ENCODE data around the gene SPAG17.

SPAG17 gene

DNA sequence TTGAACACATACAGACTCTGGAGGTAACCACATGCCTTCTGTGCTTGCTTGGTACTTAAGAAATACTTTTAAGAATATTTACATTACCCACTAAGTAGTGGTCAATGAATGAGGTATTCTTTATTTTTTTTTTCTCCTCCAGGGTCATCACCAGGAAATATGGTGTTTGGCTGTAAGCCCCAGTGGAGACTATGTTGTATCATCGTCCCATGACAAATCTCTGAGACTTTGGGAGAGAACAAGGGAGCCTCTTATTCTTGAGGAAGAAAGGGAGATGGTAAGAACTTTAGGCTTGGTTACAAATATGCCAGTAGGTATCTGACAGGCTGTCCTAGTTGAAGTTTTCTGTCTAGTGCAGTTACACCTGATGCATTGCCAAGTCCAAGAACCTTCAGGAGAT lies 232.6 kb downstream of the SPAG17 start:
- Histone ChIP-seq H3K9me3 (ENCODE audit: insufficient read depth, low read length) (no peaks in the 10 kb centered on the region), H3K79me2 (ENCODE audit: insufficient read depth, low read length) (no peaks in the 10 kb centered on the region), H3F3A (ENCODE audit: insufficient read depth) (no peaks in the 10 kb centered on the region), H2AFZ (ENCODE audit: low read depth, low read length, severe bottlenecking) (no peak overlapping the region), H3K27ac (ENCODE audit: low read depth, low read length) (no peak overlapping the region), H4K20me1 (ENCODE audit: low read depth, low read length) (no peaks in the 10 kb centered on the region), H3K9me2 (replicated peaks; ENCODE audit: insufficient read depth, low read length) (no peaks in the 10 kb centered on the region), H3K4me3 (ENCODE audit: insufficient read depth, low read length, poor library complexity, severe bottlenecking) (no peak overlapping the region), H3K27me3 (ENCODE audit: low read length) (no peaks in the 10 kb centered on the region), H3K4me2 (ENCODE audit: low read depth, low read length, poor library complexity, severe bottlenecking) (no peak overlapping the region), H3K36me3 (ENCODE audit: low read length) (peaks cover 84% of the 10 kb centered on the region), H3K9ac (ENCODE audit: low read length) (no peak overlapping the region)
- TF ChIP-seq EZH2phosphoT487 (conservative IDR thresholded peaks at IDR 0.05; ENCODE audit: low read length): no peak
- TF ChIP-seq, protein P1, sequence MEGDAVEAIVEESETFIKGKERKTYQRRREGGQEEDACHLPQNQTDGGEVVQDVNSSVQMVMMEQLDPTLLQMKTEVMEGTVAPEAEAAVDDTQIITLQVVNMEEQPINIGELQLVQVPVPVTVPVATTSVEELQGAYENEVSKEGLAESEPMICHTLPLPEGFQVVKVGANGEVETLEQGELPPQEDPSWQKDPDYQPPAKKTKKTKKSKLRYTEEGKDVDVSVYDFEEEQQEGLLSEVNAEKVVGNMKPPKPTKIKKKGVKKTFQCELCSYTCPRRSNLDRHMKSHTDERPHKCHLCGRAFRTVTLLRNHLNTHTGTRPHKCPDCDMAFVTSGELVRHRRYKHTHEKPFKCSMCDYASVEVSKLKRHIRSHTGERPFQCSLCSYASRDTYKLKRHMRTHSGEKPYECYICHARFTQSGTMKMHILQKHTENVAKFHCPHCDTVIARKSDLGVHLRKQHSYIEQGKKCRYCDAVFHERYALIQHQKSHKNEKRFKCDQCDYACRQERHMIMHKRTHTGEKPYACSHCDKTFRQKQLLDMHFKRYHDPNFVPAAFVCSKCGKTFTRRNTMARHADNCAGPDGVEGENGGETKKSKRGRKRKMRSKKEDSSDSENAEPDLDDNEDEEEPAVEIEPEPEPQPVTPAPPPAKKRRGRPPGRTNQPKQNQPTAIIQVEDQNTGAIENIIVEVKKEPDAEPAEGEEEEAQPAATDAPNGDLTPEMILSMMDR (IDR thresholded peaks at IDR 0.05; ENCODE audit: insufficient read depth, low read length, poor library complexity, severe bottlenecking): no peak

DNA sequence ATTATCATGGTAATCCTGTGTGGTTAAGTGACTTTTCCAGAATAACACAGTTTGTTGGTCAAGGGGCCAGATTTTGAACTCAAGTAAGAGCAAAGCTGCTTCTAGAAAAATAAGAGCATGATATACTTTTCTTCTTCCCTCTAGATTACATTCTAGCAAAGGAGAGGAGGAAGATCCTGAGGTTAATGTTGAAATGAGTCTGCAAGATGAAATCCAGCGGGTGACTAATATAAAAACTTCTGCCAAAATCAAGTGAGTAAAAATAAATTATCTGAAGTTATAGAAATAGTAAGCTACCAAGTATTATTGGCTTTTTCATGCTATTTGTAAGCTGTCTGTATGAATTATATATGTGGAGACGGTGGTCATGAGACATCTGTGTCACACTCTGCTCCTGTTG lies 242.7 kb downstream of the SPAG17 start:
- Histone ChIP-seq H3K36me3 (ENCODE audit: low read length) (peaks cover 62% of the 10 kb centered on the region), H3F3A (ENCODE audit: insufficient read depth) (no peaks in the 10 kb centered on the region), H2AFZ (ENCODE audit: low read depth, low read length, severe bottlenecking) (no peak overlapping the region), H3K79me2 (ENCODE audit: insufficient read depth, low read length) (no peaks in the 10 kb centered on the region), H3K27ac (ENCODE audit: low read depth, low read length) (no peak overlapping the region), H4K20me1 (ENCODE audit: low read depth, low read length) (no peaks in the 10 kb centered on the region), H3K27me3 (ENCODE audit: low read length) (no peaks in the 10 kb centered on the region), H3K9ac (ENCODE audit: low read length) (no peak overlapping the region), H3K9me2 (replicated peaks; ENCODE audit: insufficient read depth, low read length) (no peaks in the 10 kb centered on the region), H3K4me2 (ENCODE audit: low read depth, low read length, poor library complexity, severe bottlenecking) (no peak overlapping the region), H3K9me3 (ENCODE audit: insufficient read depth, low read length) (no peaks in the 10 kb centered on the region), H3K4me3 (ENCODE audit: insufficient read depth, low read length, poor library complexity, severe bottlenecking) (no peak overlapping the region)
- TF ChIP-seq EZH2phosphoT487 (conservative IDR thresholded peaks at IDR 0.05; ENCODE audit: low read length): no peak
- TF ChIP-seq, protein P1 (IDR thresholded peaks at IDR 0.05; ENCODE audit: insufficient read depth, low read length, poor library complexity, severe bottlenecking): no peak

DNA sequence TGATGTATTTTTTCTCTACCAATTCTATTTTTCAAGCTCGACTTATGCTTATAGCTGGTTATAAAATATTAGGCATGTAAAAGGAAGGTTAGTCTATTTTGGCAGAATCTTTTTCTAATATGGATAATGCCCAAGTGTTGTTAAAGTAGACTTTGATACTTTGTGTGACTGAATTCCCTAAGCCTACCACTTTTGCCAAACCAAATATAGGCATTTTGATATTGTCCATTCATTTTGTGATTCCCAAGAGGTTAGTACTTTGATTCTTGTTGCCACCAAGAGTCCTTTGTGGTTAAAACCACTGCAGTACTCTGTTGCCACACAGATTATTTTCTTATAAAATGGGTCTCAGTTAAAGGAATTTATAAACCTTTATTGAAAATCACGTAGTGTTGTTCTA lies 251.3 kb downstream of the SPAG17 start:
- H2AFZ ChIP-seq (ENCODE audit: low read depth, low read length, severe bottlenecking): no peak overlapping the region
- H3K9ac ChIP-seq (ENCODE audit: low read length): no peak overlapping the region
- no peak overlapping the region for H3K4me3 ChIP-seq (ENCODE audit: insufficient read depth, low read length, poor library complexity, severe bottlenecking)
- no peaks in the 10 kb centered on the region for H3K9me2 ChIP-seq (replicated peaks; ENCODE audit: insufficient read depth, low read length)
- H3F3A ChIP-seq (ENCODE audit: insufficient read depth): no peaks in the 10 kb centered on the region
- peaks cover 53% of the 10 kb centered on the region for H3K79me2 ChIP-seq (ENCODE audit: insufficient read depth, low read length)
- H3K27ac ChIP-seq (ENCODE audit: low read depth, low read length): no peak overlapping the region
- no peaks in the 10 kb centered on the region for H3K27me3 ChIP-seq (ENCODE audit: low read length)
- TF ChIP-seq EZH2phosphoT487 (conservative IDR thresholded peaks at IDR 0.05; ENCODE audit: low read length): no peak
- TF ChIP-seq, protein P1 (IDR thresholded peaks at IDR 0.05; ENCODE audit: insufficient read depth, low read length, poor library complexity, severe bottlenecking): no peak
- peaks cover 40% of the 10 kb centered on the region for H3K36me3 ChIP-seq (ENCODE audit: low read length)
- no peak overlapping the region for H3K4me2 ChIP-seq (ENCODE audit: low read depth, low read length, poor library complexity, severe bottlenecking)
- no peaks in the 10 kb centered on the region for H3K9me3 ChIP-seq (ENCODE audit: insufficient read depth, low read length)
- peaks cover 4% of the 10 kb centered on the region for H4K20me1 ChIP-seq (ENCODE audit: low read depth, low read length)
